ENCODE results near the gene SPATA13. TPM values are rescaled to one million over a fixed set of nuclear protein-coding genes. Genes with fewer than 3 reads are reported as not detected.
"Not testable (repeated sequence)": the region's sequence is repeated elsewhere in the genome, so short reads cannot be mapped to it uniquely, and the experiment has no call there.

Gene SPATA13
- total and polyA plus RNA-seq, 2 donors (not counting 1 experiment from before 2014, with no cell fraction given), result 11.6 to 24.6 TPM

DNA sequence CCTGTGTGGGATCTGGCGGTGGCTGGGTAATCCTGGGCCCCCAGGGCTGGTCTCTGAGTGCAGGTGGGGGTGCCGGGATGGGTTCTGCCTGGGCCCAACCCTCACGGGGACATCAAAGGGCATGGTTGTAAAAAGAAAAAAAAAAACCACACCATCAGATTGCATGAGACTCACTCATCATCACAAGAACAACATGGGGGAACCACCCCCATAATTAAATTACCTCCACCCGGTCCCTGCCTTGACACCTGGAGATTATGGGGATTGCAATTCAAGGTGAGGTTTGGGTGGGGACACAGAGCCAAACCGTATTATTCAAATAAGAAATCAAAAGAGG, 163.2 kb downstream of the SPATA13 start:
- Histone ChIP-seq H3K4me2 (ENCODE audit: extremely low read depth, insufficient read depth, low read length) (no peak overlapping the region), H3K4me3 (replicated peaks in 1 of 4; ENCODE audit: control extremely low read depth in 1 of 4, insufficient read depth in 1 of 4, low read depth in 3 of 4, low read length in 4 of 4) (no peak overlapping the region), H3K79me2 (ENCODE audit: control insufficient read depth, insufficient read depth, low read length) (no peaks in the 10 kb centered on the region), H3K9me3 (ENCODE audit: control insufficient read depth, insufficient read depth, low read depth, low read length) (no peaks in the 10 kb centered on the region), H2AFZ (ENCODE audit: low read length) (no peak overlapping the region), H3K9ac (ENCODE audit: insufficient read depth, low read length) (no peak overlapping the region), H3K27me3 (ENCODE audit: control insufficient read depth, insufficient read depth, low read length) (no peaks in the 10 kb centered on the region), H3K36me3 (ENCODE audit: control insufficient read depth, insufficient read depth, low read length) (no peaks in the 10 kb centered on the region), H3K4me1 (ENCODE audit: control insufficient read depth, extremely low read depth, insufficient read depth, low read length) (no peaks in the 10 kb centered on the region), H4K20me1 (ENCODE audit: control insufficient read depth, extremely low read depth, insufficient read depth, low read length) (no peaks in the 10 kb centered on the region), H3K27ac (ENCODE audit: insufficient read depth, low read length) (no peak overlapping the region)
- DNase-seq (ENCODE audit: low read depth in 2 of 2), result no peak
- TF ChIP-seq, protein P1, sequence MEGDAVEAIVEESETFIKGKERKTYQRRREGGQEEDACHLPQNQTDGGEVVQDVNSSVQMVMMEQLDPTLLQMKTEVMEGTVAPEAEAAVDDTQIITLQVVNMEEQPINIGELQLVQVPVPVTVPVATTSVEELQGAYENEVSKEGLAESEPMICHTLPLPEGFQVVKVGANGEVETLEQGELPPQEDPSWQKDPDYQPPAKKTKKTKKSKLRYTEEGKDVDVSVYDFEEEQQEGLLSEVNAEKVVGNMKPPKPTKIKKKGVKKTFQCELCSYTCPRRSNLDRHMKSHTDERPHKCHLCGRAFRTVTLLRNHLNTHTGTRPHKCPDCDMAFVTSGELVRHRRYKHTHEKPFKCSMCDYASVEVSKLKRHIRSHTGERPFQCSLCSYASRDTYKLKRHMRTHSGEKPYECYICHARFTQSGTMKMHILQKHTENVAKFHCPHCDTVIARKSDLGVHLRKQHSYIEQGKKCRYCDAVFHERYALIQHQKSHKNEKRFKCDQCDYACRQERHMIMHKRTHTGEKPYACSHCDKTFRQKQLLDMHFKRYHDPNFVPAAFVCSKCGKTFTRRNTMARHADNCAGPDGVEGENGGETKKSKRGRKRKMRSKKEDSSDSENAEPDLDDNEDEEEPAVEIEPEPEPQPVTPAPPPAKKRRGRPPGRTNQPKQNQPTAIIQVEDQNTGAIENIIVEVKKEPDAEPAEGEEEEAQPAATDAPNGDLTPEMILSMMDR (conservative IDR thresholded peaks at IDR 0.05 in 1 of 2, IDR thresholded peaks at IDR 0.05 in 1 of 2; ENCODE audit: low read depth in 1 of 2, low read length in 2 of 2), result no peak

DNA sequence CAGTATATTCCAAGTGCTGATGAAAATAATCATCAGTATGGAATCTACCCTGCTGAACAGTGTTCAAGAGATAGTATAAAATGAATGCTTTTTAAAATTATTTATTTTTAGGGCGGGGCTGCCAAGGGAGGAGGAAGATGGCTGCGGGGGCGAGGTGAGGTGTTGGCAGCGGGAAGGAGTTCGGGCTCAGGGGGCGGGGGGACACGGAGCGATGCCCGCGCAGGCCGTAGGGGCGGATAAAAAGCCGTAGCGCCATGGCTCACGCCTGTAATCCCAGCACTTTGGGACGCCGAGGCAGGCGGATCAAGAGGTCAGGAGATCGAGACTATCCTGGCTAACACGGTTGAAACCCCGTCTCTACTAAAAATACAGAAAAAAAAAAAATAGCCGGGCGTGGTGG, 167.1 kb downstream of the SPATA13 start:
- DNase-seq (ENCODE audit: low read depth in 2 of 2); H3K27me3 ChIP-seq (ENCODE audit: control insufficient read depth, insufficient read depth, low read length); H3K4me2 ChIP-seq (ENCODE audit: extremely low read depth, insufficient read depth, low read length); H3K9ac ChIP-seq (ENCODE audit: insufficient read depth, low read length); H2AFZ ChIP-seq (ENCODE audit: low read length); H3K79me2 ChIP-seq (ENCODE audit: control insufficient read depth, insufficient read depth, low read length); H3K4me1 ChIP-seq (ENCODE audit: control insufficient read depth, extremely low read depth, insufficient read depth, low read length); H3K4me3 ChIP-seq (replicated peaks in 1 of 4; ENCODE audit: control extremely low read depth in 1 of 4, insufficient read depth in 1 of 4, low read depth in 3 of 4, low read length in 4 of 4); H3K9me3 ChIP-seq (ENCODE audit: control insufficient read depth, insufficient read depth, low read depth, low read length); H3K36me3 ChIP-seq (ENCODE audit: control insufficient read depth, insufficient read depth, low read length); H3K27ac ChIP-seq (ENCODE audit: insufficient read depth, low read length); H4K20me1 ChIP-seq (ENCODE audit: control insufficient read depth, extremely low read depth, insufficient read depth, low read length): not testable (repeated sequence)

DNA sequence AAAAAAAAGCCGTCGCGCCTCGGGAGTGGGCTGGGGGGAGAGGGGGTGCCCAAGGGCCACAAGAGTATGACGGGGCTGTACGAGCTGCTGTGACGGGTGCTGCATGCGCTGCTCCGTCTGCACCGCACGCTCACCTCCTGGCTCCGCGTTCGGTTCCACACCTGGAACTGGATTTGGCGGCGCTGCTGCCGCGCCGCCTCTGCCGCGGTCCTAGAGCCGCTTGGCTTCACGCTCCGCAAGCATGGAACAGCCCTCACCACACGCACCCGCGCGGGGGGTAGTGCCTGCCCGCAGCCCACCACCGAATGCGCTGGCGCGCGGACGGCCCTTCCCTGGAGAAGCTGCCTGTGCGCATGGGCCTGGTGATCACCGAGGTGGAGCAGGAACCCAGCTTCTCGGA, 167.6 kb downstream of the SPATA13 start:
- H3K9me3 ChIP-seq (ENCODE audit: control insufficient read depth, insufficient read depth, low read depth, low read length), result no peaks in the 10 kb centered on the region
- H3K79me2 ChIP-seq (ENCODE audit: control insufficient read depth, insufficient read depth, low read length), result no peaks in the 10 kb centered on the region
- no peaks in the 10 kb centered on the region for H4K20me1 ChIP-seq (ENCODE audit: control insufficient read depth, extremely low read depth, insufficient read depth, low read length)
- H3K27ac ChIP-seq (ENCODE audit: insufficient read depth, low read length), result no peak overlapping the region
- H3K4me2 ChIP-seq (ENCODE audit: extremely low read depth, insufficient read depth, low read length), result peak overlapping the region; percentile 13
- no peaks in the 10 kb centered on the region for H3K27me3 ChIP-seq (ENCODE audit: control insufficient read depth, insufficient read depth, low read length)
- no peak overlapping the region for H3K9ac ChIP-seq (ENCODE audit: insufficient read depth, low read length)
- H3K4me1 ChIP-seq (ENCODE audit: control insufficient read depth, extremely low read depth, insufficient read depth, low read length), result no peaks in the 10 kb centered on the region
- TF ChIP-seq EZH2 (IDR thresholded peaks at IDR 0.05; ENCODE audit: low read length, missing control alignments), result no peak
- TF ChIP-seq, protein P1 (conservative IDR thresholded peaks at IDR 0.05 in 1 of 2, IDR thresholded peaks at IDR 0.05 in 1 of 2; ENCODE audit: low read depth in 1 of 2, low read length in 2 of 2), result no peak
- DNase-seq (ENCODE audit: low read depth in 2 of 2), result no peak
- H3K36me3 ChIP-seq (ENCODE audit: control insufficient read depth, insufficient read depth, low read length), result no peaks in the 10 kb centered on the region
- no peak overlapping the region for H3K4me3 ChIP-seq (replicated peaks in 1 of 4; ENCODE audit: control extremely low read depth in 1 of 4, insufficient read depth in 1 of 4, low read depth in 3 of 4, low read length in 4 of 4)
- no peak overlapping the region for H2AFZ ChIP-seq (ENCODE audit: low read length)

DNA sequence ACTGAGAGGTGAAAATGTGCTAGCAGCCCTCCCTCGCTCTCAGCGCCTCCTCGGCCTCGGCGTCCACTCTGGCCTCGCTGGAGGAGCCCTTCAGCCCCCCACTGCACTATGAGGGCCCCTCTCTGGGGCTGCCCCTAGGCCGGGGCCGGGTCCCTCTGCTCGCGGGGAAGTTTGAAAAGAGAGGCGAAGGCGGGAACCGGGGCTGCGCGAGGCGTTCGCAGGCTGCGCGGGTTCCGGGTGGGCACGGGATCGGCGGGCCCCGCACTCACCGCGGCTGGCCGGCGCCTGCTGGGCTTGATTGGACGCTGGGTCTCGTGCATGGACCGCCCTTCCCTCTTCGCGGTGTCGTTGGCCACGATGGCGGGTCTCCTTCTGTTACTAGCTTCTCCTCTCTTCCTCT, 178.2 kb downstream of the SPATA13 start:
- TF ChIP-seq, protein P1 (conservative IDR thresholded peaks at IDR 0.05 in 1 of 2, IDR thresholded peaks at IDR 0.05 in 1 of 2; ENCODE audit: low read depth in 1 of 2, low read length in 2 of 2), result no peak
- no peak for TF ChIP-seq EZH2 (IDR thresholded peaks at IDR 0.05; ENCODE audit: low read length, missing control alignments)
- Histone ChIP-seq H3K4me3 (replicated peaks in 1 of 4; ENCODE audit: control extremely low read depth in 1 of 4, insufficient read depth in 1 of 4, low read depth in 3 of 4, low read length in 4 of 4) (no peak overlapping the region), H3K27me3 (ENCODE audit: control insufficient read depth, insufficient read depth, low read length) (no peaks in the 10 kb centered on the region), H3K9me3 (ENCODE audit: control insufficient read depth, insufficient read depth, low read depth, low read length) (no peaks in the 10 kb centered on the region), H3K4me2 (ENCODE audit: extremely low read depth, insufficient read depth, low read length) (no peak overlapping the region), H3K4me1 (ENCODE audit: control insufficient read depth, extremely low read depth, insufficient read depth, low read length) (no peaks in the 10 kb centered on the region), H3K27ac (ENCODE audit: insufficient read depth, low read length) (no peak overlapping the region), H3K9ac (ENCODE audit: insufficient read depth, low read length) (no peak overlapping the region), H4K20me1 (ENCODE audit: control insufficient read depth, extremely low read depth, insufficient read depth, low read length) (no peaks in the 10 kb centered on the region), H3K36me3 (ENCODE audit: control insufficient read depth, insufficient read depth, low read length) (no peaks in the 10 kb centered on the region), H3K79me2 (ENCODE audit: control insufficient read depth, insufficient read depth, low read length) (no peaks in the 10 kb centered on the region), H2AFZ (ENCODE audit: low read length) (no peak overlapping the region)
- no peak for DNase-seq (ENCODE audit: low read depth in 2 of 2)

Data from fibroblast of lung (primary cell).